PFSK-1 (cell line): ENCODE measurements around the gene TM4SF18.

Experiments
- POLR2AphosphoS5 ChIP-seq: IDR thresholded peaks from 2 replicates; pipeline ENCODE4 v1.6.1; 2012; ENCODE audit warnings: low read depth, mild to moderate bottlenecking, control low read depth, low read length, moderate library complexity
- REST ChIP-seq, 2 experiments: IDR thresholded peaks; 2 replicates each; pipeline versions ENCODE4 v1.6.1 to v1.8.0; 2011 to 2012; ENCODE audit warnings: low read depth in 2 of 2, low read length in 2 of 2, control low read depth in 1 of 2, inconsistent platforms in 1 of 2, mild to moderate bottlenecking in 1 of 2, moderate library complexity in 1 of 2; ENCODE audit not compliant: insufficient read depth in 1 of 2
- SIN3A ChIP-seq: IDR thresholded peaks from 2 replicates; pipeline ENCODE4 v1.6.1; 2012; ENCODE audit warnings: mild to moderate bottlenecking, low read length, moderate library complexity, borderline replicate concordance; ENCODE audit not compliant: insufficient read depth
- TAF1 ChIP-seq: IDR thresholded peaks from 2 replicates; pipeline ENCODE4 v1.6.1; 2012; ENCODE audit warnings: low read length, control low read depth, borderline replicate concordance; ENCODE audit not compliant: insufficient read depth

- TF ChIP-seq SIN3A (no peak), POLR2AphosphoS5 (no peak), REST (IDR thresholded peaks at IDR 0.05; ENCODE audit: insufficient read depth in 1 of 2, low read depth in 2 of 2, low read length in 2 of 2) (no peak), TAF1 (no peak)
Measured at GRCh38 chr3:149282836-149283235, 50.6 kb downstream of the TM4SF18 start.
